GM12891 (cell line): ENCODE measurements around the gene TACC2.

Experiments
- PAX5 ChIP-seq: IDR thresholded peaks from 2 replicates; pipeline ENCODE4 v1.6.1; 2011; ENCODE audit warnings: low read length, moderate library complexity, mild to moderate bottlenecking; ENCODE audit not compliant: insufficient read depth, severe bottlenecking
- POLR2A ChIP-seq: IDR thresholded peaks from 2 replicates; pipeline ENCODE4 v1.6.1; 2011; ENCODE audit warnings: low read depth, low read length, control low read depth
- POLR2AphosphoS5 ChIP-seq: IDR thresholded peaks from 2 replicates; pipeline ENCODE4 v1.6.1; 2011; ENCODE audit warnings: low read depth, low read length, control low read depth
- SPI1 ChIP-seq: IDR thresholded peaks from 2 replicates; pipeline ENCODE4 v1.6.1; 2011; ENCODE audit warnings: low read depth, low read length, control low read depth
- TAF1 ChIP-seq: IDR thresholded peaks from 2 replicates; pipeline ENCODE4 v1.6.1; 2011; ENCODE audit warnings: low read depth, low read length, control low read depth

- TF ChIP-seq POLR2AphosphoS5 (no peak), POLR2A (no peak), TAF1 (no peak), SPI1 (no peak), PAX5 (no peak)
These were observed 114.0 kb downstream of the TACC2 start for GRCh38 chr10:122102869-122103525.
